HG02678 (cell line): ENCODE results near the gene UPF3A.

Experiments used
- ATAC-seq: cut with Tn5 transposase; IDR thresholded peaks from one replicate; pipeline ENCODE4 v1.9.1; 2021; ENCODE audit warnings: mild to moderate bottlenecking, moderate library complexity; ENCODE audit not compliant: unreplicated experiment

UPF3A gene

DNA sequence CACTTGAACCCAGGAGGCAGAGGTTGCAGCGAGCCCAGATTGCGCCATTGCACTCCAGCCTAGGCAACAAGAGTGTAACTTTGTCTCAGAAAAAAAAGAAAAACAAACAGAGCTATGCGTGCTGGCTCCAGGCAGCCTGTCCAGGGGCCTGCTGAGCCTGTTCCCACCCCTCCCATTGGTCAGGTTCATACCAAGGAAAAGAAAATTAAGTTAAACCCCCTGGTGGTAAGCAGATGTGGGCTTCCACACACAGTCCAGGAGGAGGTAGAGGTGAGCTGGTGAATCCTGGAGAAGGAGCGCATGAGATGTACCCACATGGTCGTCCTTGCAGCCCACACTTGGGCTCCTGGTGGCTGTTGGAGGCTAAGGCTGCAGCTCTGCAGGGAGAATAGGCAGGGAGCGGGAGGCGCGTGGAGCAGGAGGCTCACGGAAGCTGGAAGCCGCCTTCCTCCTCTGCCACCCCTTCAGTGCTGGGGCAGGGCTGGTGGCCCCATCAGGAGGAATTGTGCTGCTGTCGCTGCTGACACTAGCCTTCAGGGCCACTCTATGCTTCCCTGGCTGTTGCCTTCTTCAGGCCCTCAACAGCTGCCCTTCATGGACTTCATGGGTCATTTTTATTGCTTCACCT lies 22.4 kb downstream of the UPF3A start:
- no peak for ATAC-seq

DNA sequence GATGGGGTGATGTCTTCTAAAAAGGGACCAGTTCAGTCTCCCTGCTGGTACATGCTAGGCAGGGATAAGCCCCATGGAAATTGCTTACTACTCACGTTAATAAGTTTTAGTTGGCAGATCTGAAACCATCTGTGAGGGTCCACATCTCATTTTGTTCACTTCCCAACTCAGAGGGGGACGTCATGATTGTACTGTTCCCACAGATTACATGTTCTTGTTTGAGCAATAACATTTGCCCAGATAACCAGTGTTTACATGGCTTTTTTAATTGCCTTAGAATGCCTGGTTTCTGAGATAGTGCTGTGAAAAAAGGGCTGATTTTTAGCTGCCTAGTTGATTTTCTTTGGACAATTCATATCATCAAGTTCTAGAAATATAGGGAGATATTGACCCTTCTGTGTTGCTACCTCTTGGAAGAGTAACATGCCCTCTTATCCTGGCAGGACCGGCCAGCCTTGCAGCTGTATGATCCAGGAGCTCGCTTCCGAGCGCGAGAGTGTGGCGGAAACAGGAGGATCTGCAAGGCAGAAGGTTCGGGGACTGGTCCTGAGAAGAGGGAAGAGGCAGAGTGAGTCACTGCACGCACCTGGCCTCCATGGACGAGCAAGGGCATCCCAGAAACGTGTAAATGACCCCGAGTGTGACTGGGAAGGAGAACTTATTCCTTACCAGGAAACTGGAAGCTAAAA lies 23.1 kb downstream of the UPF3A start:
- no peak for ATAC-seq

DNA sequence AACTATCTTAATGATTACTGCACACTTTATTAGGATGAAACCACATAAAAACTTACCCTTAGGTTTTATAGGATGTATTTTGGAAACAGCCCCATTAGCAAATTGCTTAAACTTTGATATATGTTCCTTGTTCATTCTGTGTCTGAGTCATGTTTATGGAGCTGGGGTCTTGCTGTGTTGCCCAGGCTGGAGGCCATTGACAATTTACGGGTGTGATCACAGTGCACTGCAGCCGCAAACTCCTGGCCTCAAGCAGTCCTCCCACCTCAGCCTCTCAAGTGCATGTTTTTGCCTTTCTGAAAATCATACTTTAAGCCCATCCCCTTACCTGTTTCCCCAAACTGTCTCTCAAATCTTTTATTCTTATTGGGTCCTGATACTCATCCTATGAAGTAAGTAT lies 27.7 kb downstream of the UPF3A start:
- no peak for ATAC-seq

DNA sequence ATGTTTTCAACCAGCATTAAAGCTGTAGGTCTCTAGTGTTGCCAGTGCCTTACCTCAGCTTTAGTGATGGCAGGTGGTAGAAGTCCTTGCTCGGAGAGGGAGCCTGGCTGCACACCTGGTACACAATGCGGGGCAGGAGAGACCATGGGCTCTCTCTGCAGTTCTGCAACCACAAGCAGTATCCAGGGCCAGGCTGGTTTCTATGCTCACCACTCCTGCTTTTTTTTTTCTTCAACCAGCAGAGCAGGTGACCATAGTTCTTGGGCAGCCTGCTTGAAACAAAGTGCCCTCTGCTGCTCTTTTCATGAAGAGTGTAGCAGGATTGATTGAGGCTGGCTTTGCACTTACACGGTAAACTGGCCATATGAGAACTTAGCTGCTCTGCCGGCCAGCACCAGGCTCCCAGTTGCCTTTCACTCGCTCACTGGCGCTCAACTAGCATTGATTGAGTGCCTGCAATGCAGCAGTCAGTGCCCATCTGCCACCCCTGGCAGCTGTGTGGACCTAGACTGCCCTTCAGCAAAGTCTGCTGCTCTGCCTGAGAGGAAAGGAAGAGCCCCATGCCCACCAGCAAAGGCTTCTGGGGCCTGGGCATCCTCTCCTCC lies 28.5 kb downstream of the UPF3A start:
- ATAC-seq = no peak

DNA sequence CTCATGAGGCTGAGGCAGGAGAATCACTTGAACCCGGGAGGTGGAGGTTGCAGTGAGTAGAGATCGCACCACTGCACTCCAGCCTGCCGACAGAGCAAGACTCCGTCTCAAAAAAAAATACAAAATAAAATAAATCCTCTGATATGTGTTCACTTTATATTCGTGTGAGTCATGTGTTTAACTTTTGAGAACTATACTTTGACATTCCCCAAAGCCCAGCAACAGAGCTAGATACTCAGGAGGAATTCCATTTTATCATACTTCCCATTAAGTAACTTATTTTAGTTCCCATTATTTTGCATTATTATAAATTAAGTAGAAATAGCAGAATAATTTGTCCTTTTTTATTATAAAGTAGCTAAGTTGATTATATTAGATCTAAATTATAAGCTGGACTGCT lies 29.6 kb downstream of the UPF3A start:
- no peak for ATAC-seq

DNA sequence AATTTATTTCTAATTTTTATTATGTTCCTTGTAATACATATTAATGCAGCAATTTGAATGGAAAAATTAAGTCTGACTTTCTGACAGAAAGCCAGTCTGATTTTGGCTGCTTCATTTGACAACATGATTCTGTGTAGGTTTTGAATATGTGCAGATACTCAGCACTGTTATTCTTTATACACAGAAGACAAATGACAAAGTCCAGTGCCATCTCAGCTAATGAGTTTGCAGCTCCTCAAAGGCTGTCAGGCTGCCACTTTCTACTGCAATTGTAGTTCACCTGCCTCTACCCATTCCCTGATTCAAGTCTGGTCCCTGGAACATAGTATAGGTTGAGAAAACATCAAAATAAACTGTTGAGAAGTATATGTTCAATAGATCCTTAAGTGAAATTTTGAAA lies 30.0 kb downstream of the UPF3A start:
- ATAC-seq = no peak

DNA sequence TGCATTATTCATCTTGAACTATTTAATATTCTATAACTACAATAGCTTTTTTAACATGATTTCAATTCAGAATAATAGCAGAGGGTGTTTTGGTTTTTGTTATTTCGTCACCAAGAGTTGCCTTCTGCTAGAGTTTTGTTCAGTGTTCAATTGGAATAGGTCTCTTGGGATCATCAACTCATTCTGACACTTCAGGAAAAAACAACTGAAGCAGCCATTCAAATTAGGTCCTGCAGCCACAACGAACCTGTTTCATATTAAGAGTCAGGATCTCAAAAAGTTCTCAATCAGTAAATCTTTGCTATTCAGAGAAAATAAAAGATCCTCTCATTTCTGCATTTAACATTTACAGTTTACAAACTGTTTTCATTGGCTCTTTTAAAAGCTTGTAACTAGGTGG lies 30.5 kb downstream of the UPF3A start:
- ATAC-seq = no peak

DNA sequence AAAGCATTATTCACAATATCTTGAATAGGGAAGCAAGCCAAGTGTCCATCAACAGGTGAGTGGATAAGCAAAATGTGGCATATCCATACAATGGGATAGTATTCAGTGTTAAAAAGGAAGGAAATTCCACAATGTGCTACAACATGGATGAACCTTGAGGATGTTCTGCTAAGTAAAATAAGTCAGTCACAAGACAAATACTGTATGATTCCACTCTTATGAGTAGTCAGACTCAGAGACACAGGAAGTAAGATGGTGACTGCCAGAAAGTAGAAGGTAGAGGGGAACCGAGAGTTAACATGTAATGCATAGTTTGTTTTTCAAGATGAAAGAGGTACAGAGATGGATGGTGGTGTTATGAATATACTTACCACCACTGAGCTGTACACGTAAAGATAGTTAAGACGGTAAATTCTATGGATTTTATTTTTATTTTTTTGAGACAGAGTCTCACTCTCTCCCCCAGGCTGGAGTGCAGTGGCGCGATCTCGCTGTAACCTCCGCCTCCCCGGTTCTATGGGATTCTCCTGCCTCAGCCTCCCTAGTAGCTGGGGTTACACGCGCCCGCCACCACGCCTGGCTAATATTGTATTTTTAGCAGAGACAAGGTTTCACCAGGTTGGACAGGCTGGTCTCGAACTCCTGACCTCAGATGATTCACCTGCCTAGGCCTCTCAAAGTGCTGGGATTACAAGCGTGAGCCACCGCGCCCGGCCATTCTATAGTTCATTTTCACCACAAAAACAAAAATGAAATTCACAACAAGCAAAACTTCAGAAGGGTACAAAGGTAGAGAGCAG lies 31.9 kb downstream of the UPF3A start:
- ATAC-seq = no peak

DNA sequence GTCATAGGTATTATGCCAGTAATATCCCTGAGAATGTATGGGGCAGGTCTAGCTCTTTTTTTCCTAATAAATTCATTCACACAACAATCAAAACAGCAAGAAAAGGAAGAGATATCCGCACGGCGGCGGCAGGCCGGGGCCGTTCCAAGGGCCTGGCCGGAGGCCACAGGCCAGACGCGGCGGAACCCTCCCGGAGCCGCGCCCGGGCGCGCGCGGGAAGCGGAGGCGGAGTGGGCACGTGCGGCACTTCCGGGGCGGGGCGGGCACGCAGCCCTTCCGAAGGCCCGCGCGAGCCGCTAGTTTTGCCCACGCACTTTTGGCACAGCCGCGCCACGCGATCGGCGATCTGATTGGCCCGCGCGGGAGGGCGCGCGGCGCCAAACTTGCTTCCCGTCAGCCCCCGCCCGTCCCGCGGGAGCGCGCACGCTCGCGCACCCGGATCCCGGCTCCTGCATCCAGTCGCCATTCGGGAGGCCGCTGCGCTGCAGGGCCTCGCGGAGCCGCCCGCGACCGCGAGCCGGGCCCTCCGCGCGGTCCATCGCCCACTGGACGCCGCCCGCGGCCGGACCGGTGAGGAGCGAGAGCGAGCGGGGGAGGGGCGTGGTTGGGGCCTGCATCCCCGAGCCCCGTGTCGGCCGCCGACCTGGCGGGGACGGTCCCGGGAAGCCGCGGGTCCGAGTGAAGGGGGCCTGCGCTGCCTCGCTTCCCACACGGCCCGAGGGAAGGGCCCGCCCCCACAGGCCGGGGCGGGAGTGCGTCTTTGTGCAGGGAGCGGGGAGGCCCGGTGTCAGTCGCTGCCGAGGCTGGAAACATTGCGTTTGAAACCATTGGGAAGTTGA lies 32.9 kb downstream of the UPF3A start, which contains the start of gene CHAMP1:
TSS of gene CHAMP1 (plus strand) at position 430 of the 839 bp plus-strand sequence. CDS start 9,340 bp downstream, outside the sequence.
- ATAC-seq = peak; percentile 86

DNA sequence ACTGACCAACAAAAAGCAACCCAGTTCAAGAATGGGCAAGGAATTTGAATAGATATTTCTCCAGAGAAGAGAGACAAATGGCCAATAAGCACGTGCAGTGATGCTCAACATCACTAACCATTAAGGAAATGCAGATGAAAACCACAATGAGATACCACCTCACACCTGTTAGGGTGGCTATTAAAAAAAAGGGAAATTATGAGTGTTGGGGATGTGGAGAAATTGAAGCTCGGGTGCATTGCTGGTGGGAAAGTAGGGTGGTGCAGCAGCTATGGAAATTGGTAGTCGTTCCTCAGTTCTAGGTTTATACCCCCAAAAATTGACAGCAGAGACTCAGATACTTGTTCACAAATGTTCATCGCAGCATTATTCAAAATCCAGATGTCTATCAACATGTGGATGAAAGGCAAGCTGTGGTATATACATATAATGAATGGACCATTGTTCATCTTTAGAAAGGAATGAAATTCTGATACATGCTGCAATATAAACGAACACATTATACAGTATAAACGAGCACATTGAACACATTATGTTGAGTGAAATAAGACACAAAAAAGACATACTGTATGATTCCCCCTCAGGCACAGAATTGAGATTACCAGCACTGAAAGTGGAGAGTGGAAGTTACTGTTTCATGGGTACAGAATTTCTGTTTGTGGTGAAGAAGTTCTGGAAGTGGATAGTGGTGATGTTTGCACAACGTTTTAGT lies 33.8 kb downstream of the UPF3A start:
- ATAC-seq = no peak

DNA sequence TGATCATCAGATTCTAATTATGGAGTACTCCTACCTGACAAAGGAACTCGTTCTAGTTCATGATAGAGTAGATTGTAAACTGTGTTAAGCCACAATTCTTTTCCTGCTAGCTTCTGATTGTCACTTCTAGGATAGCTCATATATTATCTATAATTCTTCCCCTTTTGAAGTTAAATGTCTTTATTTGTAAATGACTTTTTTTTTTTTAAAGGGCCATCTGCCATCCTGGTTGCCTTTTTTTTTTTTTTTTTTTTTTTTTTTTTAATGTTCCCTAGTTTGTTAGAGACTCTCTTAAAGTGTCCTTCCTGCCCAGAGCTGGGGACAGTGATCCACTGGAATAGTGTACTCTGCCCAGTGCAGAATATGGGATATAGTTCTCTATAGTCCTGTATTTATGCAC lies 37.2 kb downstream of the UPF3A start:
- no peak for ATAC-seq

DNA sequence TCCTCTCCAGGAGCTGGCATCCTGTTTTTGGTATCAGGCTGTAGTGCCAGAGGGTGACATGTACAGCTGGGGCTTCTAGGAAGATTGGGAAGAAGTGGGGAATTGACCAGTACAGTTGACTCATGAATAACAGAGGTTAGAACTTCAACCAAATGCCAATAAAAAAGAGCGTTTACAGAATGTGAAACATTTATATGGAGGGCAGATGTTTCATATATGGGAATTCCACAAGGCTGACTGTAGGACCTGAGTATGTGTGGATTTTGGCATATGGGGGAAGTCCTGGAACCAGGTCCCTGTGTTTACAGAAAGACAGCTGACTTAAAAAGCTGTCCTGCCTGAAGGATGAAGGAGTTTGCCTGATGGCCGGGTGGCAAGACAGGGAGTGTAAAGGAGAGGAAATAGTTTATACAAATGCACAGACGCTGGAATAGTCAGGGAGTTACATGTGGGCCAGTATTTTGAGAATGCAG lies 38.1 kb downstream of the UPF3A start:
- no peak for ATAC-seq

DNA sequence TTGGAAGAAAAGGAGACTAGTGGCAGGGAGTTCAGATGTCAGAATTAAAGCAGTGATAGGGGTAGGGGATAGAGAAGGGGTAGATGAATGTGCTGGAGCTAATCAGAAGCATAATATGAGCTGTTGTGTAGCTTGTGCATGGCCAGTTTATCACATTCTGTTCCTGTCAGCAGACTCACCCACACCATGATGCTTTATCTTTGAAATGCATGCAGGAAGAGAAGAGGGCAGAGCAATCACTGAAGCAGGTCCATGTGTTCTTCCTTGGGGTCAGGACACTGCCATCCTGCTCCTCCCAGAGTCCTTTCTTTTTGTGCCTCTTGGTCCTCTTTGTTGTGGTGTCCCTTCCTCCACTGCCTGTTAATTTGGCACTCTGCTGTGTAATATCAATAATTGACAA lies 38.7 kb downstream of the UPF3A start:
- ATAC-seq = no peak

DNA sequence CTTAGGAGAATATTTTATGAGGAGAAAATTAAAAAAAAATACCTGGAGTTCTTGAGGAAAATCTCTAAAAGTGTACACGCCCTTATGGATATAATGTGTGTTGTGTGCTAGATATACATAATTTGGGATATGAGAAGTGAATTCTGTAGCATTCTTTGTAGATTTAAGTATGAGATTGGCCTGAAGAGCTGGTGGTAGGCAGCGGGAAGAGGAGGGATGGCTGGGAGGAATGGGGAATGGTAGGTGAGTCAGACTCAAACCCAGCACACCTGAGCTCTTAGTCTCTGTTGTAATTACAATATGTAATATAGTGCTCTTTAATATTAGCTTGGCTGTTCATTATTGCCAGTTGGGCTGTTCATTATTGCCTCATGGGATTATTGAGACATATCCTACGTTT lies 39.9 kb downstream of the UPF3A start:
- no peak for ATAC-seq

DNA sequence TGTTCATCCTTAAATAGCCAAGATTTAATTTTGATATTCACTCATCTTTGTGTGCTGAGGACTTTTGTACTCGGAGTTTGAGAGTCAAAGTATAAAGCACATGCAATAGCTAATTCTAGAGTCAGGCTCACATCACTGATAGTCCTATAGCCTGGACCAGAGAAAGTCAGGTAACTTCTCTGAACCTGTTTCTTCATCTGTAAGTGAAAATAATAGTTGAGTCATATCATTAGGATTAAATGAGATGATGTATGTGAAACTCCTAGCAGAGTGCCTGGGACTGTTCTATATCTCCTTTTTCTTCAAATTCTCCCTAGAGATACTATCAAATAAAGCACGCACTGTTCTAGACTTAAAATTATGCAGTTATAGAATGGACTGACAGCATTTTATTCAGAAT lies 41.9 kb downstream of the UPF3A start:
- ATAC-seq = no peak

DNA sequence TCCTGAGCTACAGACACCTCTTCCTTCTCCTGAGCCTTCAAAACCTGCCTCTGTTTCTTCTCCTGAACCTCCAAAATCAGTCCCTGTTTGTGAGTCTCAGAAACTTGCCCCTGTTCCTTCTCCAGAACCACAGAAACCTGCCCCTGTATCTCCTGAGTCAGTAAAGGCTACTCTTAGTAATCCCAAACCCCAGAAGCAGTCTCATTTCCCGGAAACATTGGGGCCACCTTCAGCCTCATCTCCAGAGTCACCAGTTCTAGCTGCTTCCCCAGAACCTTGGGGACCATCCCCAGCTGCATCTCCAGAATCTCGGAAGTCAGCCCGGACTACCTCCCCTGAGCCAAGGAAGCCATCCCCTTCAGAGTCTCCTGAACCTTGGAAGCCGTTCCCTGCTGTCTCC lies 42.9 kb downstream of the UPF3A start:
- no peak for ATAC-seq

DNA sequence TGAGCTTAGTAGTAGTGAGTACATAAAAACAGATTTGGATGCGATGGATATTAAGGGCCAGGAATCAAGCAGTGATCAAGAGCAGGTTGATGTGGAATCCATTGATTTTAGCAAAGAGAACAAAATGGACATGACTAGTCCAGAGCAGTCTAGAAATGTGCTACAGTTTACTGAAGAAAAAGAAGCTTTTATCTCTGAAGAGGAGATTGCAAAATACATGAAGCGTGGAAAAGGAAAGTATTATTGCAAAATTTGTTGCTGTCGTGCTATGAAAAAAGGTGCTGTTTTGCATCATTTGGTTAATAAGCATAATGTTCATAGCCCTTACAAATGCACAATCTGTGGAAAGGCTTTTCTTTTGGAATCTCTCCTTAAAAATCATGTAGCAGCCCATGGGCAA lies 44.3 kb downstream of the UPF3A start:
- ATAC-seq = no peak

DNA sequence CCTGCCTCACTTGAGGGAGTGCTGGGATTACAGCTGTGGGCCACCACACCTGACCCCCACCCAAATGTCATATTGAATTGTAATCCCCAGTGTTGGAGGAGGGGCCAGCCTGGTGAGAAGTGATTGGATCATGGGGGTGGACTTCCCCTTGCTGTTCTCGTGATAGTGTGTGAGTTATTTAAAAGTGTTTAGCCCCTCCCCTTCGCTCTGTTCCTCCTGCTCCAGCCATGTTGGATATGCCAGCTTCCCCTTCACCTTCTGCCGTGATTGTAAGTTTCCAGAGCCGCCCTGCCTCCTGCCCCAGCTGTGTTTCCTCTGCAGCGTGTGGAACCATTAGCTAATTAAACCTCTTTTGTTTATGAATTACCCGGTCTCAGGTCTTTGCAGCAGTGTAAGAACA lies 46.6 kb downstream of the UPF3A start:
- no peak for ATAC-seq

DNA sequence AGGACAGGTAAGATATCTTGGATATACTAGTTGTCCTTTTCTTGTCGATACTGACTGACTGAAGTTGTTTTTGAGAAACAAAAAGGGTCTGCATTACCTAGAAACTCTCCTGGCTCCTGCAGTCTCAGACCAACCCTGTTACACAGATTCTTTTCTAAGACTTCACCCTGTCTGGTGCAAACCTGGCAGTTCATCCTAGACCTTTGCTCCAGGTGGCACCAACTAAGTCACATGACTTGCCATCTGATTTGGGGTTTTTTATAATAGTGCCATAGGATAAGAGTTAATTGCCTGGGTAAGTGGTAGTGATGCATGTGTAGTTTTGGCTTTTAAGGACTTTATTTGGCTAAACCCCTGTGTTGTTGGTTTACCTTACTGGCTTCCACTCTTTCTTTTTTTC lies 47.2 kb downstream of the UPF3A start:
- no peak for ATAC-seq

DNA sequence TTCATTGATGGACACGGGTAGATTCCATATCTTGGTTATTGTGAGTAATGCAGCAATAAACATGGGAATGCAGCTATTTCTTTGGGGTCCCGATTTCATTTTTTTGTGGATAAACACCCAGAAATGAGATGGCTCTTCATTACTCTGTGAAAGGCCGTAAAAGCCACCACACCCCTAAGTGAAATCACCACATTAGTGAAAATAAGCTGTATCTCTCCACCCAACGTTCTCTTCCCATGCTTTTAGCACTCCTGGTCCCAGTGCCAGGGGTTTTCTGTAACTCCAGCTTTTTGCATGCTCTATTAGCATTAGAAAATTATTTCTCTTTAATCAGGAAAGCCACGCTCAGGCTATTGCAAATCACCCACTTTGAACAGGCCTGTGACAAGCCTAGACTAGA lies 48.7 kb downstream of the UPF3A start:
- ATAC-seq = no peak
